GM12878 (cell line): ENCODE data around the gene SCMH1. TPM values are rescaled to one million over a fixed set of nuclear protein-coding genes. Genes with fewer than 3 reads are reported as not detected.

Experiments
- BHLHE40 ChIP-seq, 2 experiments: fragments of 450-650 bp in 1 of 2; IDR thresholded peaks; 2 replicates each; pipeline ENCODE4 v1.6.1; 2011 to 2017; ENCODE audit warnings: low read depth in 2 of 2, borderline replicate concordance in 1 of 2, improper control_type of control experiment in 1 of 2, low read length in 1 of 2, mild to moderate bottlenecking in 1 of 2
- ELK1 ChIP-seq: IDR thresholded peaks from 2 replicates; pipeline ENCODE4 v1.6.1; 2012; ENCODE audit warnings: low read depth, low read length, improper control_type of control experiment
- FOS ChIP-seq: IDR thresholded peaks from 3 replicates; pipeline ENCODE4 v1.6.1; 2011; ENCODE audit warnings: borderline replicate concordance; ENCODE audit not compliant: insufficient read length; ENCODE audit errors: extremely low read depth
- HDGF ChIP-seq: fragments of 450-650 bp; IDR thresholded peaks from 2 replicates; pipeline ENCODE4 v1.6.1; 2016; ENCODE audit warnings: antibody characterized with exemption
- IKZF1 ChIP-seq: fragments of 450-650 bp; conservative IDR thresholded peaks from 2 replicates; pipeline ENCODE4 v1.6.1; 2017; ENCODE audit warnings: antibody characterized with exemption, mild to moderate bottlenecking
- IKZF2 ChIP-seq, 2 experiments: fragments of 450-650 bp; IDR thresholded peaks; 2 replicates each; pipeline ENCODE4 v1.6.1; 2017; ENCODE audit warnings: mild to moderate bottlenecking in 2 of 2, moderate library complexity in 2 of 2
- IRF4 ChIP-seq: IDR thresholded peaks from 2 replicates; pipeline ENCODE4 v1.6.1; 2011; ENCODE audit warnings: low read depth, low read length
- JUND ChIP-seq: IDR thresholded peaks from 2 replicates; pipeline ENCODE4 v1.6.1; 2012; ENCODE audit warnings: low read depth, mild to moderate bottlenecking, low read length, improper control_type of control experiment, moderate library complexity
- MTA3 ChIP-seq: IDR thresholded peaks from 2 replicates; pipeline ENCODE4 v1.6.1; 2012; ENCODE audit warnings: low read length, inconsistent platforms, borderline replicate concordance
- MYC ChIP-seq: IDR thresholded peaks from 2 replicates; pipeline ENCODE4 v1.6.1; 2011; ENCODE audit warnings: mild to moderate bottlenecking, low read length, moderate library complexity, inconsistent platforms; ENCODE audit not compliant: insufficient read depth, insufficient replicate concordance, insufficient read length, severe bottlenecking
- NFIC ChIP-seq: IDR thresholded peaks from 2 replicates; pipeline ENCODE4 v1.6.1; 2012; ENCODE audit warnings: low read depth, mild to moderate bottlenecking, inconsistent platforms, low read length, moderate library complexity
- PAX8 ChIP-seq: fragments of 450-650 bp; IDR thresholded peaks from 2 replicates; pipeline ENCODE4 v1.6.1; 2017; ENCODE audit warnings: mild to moderate bottlenecking, moderate library complexity
- PKNOX1 ChIP-seq: fragments of 450-650 bp; IDR thresholded peaks from 2 replicates; pipeline ENCODE4 v1.6.1; 2016; ENCODE audit warnings: mild to moderate bottlenecking
- POLR2A ChIP-seq: IDR thresholded peaks from 2 replicates; pipeline ENCODE4 v1.6.1; 2011; ENCODE audit warnings: low read depth, mild to moderate bottlenecking, low read length
- PRDM15 ChIP-seq: fragments of 450-650 bp; formaldehyde crosslinking; IDR thresholded peaks from 2 replicates; pipeline ENCODE4 v1.4.0; 2020; ENCODE audit warnings: mild to moderate bottlenecking, moderate library complexity
- SKIL ChIP-seq: fragments of 450-650 bp; IDR thresholded peaks from 2 replicates; pipeline ENCODE4 v1.6.1; 2017; ENCODE audit warnings: mild to moderate bottlenecking, low read depth, inconsistent platforms; ENCODE audit not compliant: poor library complexity, severe bottlenecking
- ZBTB40 ChIP-seq: fragments of 450-650 bp; IDR thresholded peaks from 2 replicates; pipeline ENCODE4 v1.6.1; 2016; ENCODE audit warnings: mild to moderate bottlenecking, moderate library complexity, borderline replicate concordance
- polyA plus RNA-seq, 11 experiments: library from polyadenylated mRNA; depleted of rRNA in 4 of 11; unstranded in 6 of 11; stranded (reverse) in 5 of 11; fragments of >200 nt; fragmentation: Nextera tagmentation in 4 of 11; fragmentation: Illumina TruSeq in 1 of 11; extraction: Ambion mirVana in 4 of 11; extraction: Trizol in 1 of 11; gene quantifications; 1 replicate in 1 of 11; 2 replicates in 10 of 11; pipeline versions ENCODE4 v1.2.1 to v1.2.3, GENCODE V29; 2011 to 2016; ENCODE audit warnings: inconsistent platforms in 2 of 11, missing spikeins in 2 of 11, low read depth in 1 of 11
- total RNA-seq, 4 experiments: library from RNA; depleted of rRNA in 3 of 4; stranded (reverse); fragments of >200 nt in 3 of 4; fragmentation: Illumina TruSeq in 1 of 4; extraction: Trizol in 1 of 4; gene quantifications; 2 replicates each; pipeline versions ENCODE4 v1.2.1 to v1.2.3, GENCODE V29; 2013 to 2021

Gene SCMH1
- total and polyA plus RNA-seq, 10 of the 15 experiments (the other 5 are each of a cell fraction or from before 2014, with no cell fraction given) = 7.5 to 44.1 (median 27.8) TPM

GRCh38 chr1:41241354-41241748, 755 bp downstream of the SCMH1 start (continued):
- 0 out of 2 replicates have a peak, but pooled peaks have one; percentile 7 for TF ChIP-seq PKNOX1
- no peak for TF ChIP-seq SKIL
- no peak for TF ChIP-seq PRDM15 (CRISPR knock-in tag)
- TF ChIP-seq PAX8 = no peak
- TF ChIP-seq HDGF = no peak
- no peak for TF ChIP-seq JUND
- peak; percentile 94 to 97 for TF ChIP-seq BHLHE40 (IDR thresholded peaks at IDR 0.05; ENCODE audit: borderline replicate concordance in 1 of 2, low read depth in 2 of 2, low read length in 1 of 2)
- TF ChIP-seq POLR2A = peak; percentile 76
- TF ChIP-seq ZBTB40 = no peak
- TF ChIP-seq ELK1 = no peak
- TF ChIP-seq MTA3 = no peak
- TF ChIP-seq IKZF2 (IDR thresholded peaks at IDR 0.05) = peak; percentile 11 to 21; a peak in 2 of 4 replicates
- TF ChIP-seq NFIC = no peak
- peak; percentile 76 for TF ChIP-seq IKZF1
- peak; percentile 18 for TF ChIP-seq MYC
- no peak for TF ChIP-seq IRF4
- no peak for TF ChIP-seq FOS
